ENCODE results near the gene REX1BD.
A peak's percentile ranks its signal among the peaks of the same experiment; 100 is the strongest.

The REX1BD gene

GRCh38 chr19:18577365-18577914 lies 11.2 kb upstream of the REX1BD start:
- H3K4me3 ChIP-seq (replicated peaks; ENCODE audit: insufficient read depth, low read length), result no peak overlapping the region
- no peak for DNase-seq (ENCODE audit: low read depth in 1 of 2, low spot score in 1 of 2)
- H3K27me3 ChIP-seq (ENCODE audit: insufficient read depth, poor library complexity, severe bottlenecking), result no peaks in the 10 kb centered on the region
- no peak for TF ChIP-seq CTCF (IDR thresholded peaks at IDR 0.05; ENCODE audit: insufficient read depth, low read length)
- TF ChIP-seq POLR2AphosphoS5 (IDR thresholded peaks at IDR 0.05; ENCODE audit: low read depth), result no peak
- TF ChIP-seq, protein P1, sequence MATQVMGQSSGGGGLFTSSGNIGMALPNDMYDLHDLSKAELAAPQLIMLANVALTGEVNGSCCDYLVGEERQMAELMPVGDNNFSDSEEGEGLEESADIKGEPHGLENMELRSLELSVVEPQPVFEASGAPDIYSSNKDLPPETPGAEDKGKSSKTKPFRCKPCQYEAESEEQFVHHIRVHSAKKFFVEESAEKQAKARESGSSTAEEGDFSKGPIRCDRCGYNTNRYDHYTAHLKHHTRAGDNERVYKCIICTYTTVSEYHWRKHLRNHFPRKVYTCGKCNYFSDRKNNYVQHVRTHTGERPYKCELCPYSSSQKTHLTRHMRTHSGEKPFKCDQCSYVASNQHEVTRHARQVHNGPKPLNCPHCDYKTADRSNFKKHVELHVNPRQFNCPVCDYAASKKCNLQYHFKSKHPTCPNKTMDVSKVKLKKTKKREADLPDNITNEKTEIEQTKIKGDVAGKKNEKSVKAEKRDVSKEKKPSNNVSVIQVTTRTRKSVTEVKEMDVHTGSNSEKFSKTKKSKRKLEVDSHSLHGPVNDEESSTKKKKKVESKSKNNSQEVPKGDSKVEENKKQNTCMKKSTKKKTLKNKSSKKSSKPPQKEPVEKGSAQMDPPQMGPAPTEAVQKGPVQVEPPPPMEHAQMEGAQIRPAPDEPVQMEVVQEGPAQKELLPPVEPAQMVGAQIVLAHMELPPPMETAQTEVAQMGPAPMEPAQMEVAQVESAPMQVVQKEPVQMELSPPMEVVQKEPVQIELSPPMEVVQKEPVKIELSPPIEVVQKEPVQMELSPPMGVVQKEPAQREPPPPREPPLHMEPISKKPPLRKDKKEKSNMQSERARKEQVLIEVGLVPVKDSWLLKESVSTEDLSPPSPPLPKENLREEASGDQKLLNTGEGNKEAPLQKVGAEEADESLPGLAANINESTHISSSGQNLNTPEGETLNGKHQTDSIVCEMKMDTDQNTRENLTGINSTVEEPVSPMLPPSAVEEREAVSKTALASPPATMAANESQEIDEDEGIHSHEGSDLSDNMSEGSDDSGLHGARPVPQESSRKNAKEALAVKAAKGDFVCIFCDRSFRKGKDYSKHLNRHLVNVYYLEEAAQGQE (IDR thresholded peaks at IDR 0.05; ENCODE audit: insufficient replicate concordance, low read depth), result no peak
- no peak for TF ChIP-seq GABPA (IDR thresholded peaks at IDR 0.05; ENCODE audit: low read depth)
- TF ChIP-seq SPI1 (IDR thresholded peaks at IDR 0.05; ENCODE audit: borderline replicate concordance, low read depth), result no peak
- H3K27ac ChIP-seq (replicated peaks), result no peak overlapping the region

GRCh38 chr19:18580311-18580710 lies 8.3 kb upstream of the REX1BD start:
- Histone ChIP-seq H3K27me3 (ENCODE audit: insufficient read depth, poor library complexity, severe bottlenecking) (no peaks in the 10 kb centered on the region), H3K27ac (replicated peaks) (no peak overlapping the region), H3K4me3 (replicated peaks; ENCODE audit: insufficient read depth, low read length) (no peak overlapping the region)
- TF ChIP-seq CTCF (IDR thresholded peaks at IDR 0.05; ENCODE audit: insufficient read depth, low read length) (no peak), GABPA (IDR thresholded peaks at IDR 0.05; ENCODE audit: low read depth) (no peak), SPI1 (IDR thresholded peaks at IDR 0.05; ENCODE audit: borderline replicate concordance, low read depth) (no peak), POLR2AphosphoS5 (IDR thresholded peaks at IDR 0.05; ENCODE audit: low read depth) (no peak)
- TF ChIP-seq, protein P1 (IDR thresholded peaks at IDR 0.05; ENCODE audit: insufficient replicate concordance, low read depth), result no peak
- DNase-seq (ENCODE audit: low read depth in 1 of 2, low spot score in 1 of 2), result no peak

DNA sequence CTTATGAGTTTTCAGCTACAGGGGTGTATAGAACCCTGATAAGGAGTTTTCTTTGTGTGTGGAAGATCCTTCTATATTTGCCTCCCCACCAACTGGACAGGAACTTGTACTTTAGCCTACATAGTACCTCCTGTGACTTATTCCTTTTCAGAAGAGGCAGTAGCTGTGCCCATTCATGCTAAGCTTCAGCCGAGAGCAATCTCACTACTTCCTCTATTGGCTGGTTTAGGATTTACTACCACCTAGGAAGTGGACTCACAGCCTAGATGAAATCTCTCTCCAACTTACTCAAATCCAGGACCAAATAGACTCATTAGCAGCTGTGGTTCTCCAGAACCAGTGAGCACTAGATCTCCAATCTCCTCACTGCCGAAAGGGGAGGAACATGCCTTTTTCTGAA lies 2.3 kb upstream of the REX1BD start:
- Histone ChIP-seq H3K4me3 (replicated peaks; ENCODE audit: insufficient read depth, low read length) (no peak overlapping the region), H3K27ac (replicated peaks) (no peak overlapping the region), H3K27me3 (ENCODE audit: insufficient read depth, poor library complexity, severe bottlenecking) (no peaks in the 10 kb centered on the region)
- TF ChIP-seq POLR2AphosphoS5 (IDR thresholded peaks at IDR 0.05; ENCODE audit: low read depth) (no peak), SPI1 (IDR thresholded peaks at IDR 0.05; ENCODE audit: borderline replicate concordance, low read depth) (peak; percentile 40; the same call in 1 of the 2 replicates)
- TF ChIP-seq, protein P1 (IDR thresholded peaks at IDR 0.05; ENCODE audit: insufficient replicate concordance, low read depth), result no peak
- peak in 1 of 2 experiments; percentile 51 for DNase-seq (ENCODE audit: low read depth in 1 of 2, low spot score in 1 of 2)

All from HL-60 (cell line).